Omental fat pad (tissue), 4 donors: ENCODE measurements around the gene KAT8. TPM values are rescaled to one million over a fixed set of nuclear protein-coding genes. Genes with fewer than 3 reads are reported as not detected.
A peak's percentile ranks its signal among the peaks of the same experiment; 100 is the strongest.

ENCODE experiments used
- ATAC-seq: fragments of 150-250 bp; one replicate; pipeline ENCODE4 v1.9.1; 2016; ENCODE audit warnings: mild to moderate bottlenecking, moderate library complexity; ENCODE audit not compliant: low FRiP score
- DNase-seq: peaks from one replicate; pipeline ENCODE4 v3.0.0-alpha.2; 2019; ENCODE audit warnings: low spot score
- CTCF ChIP-seq, 3 donors: fragments of 450-650 bp; IDR thresholded peaks; one replicate each; pipeline ENCODE4 v1.5.1; 2016 to 2017; ENCODE audit warnings: antibody characterized with exemption in 3 of 3, mild to moderate bottlenecking in 3 of 3, moderate library complexity in 2 of 3
- total RNA-seq, 4 donors: library from RNA; depleted of rRNA; stranded (reverse); fragments of >200 nt; gene quantifications; one replicate each; pipeline ENCODE4 v1.1.0, GENCODE V29; 2016

The KAT8 gene
- total RNA-seq, 4 donors from 2014 or later = 39.4 to 72.2 (median 49.1) TPM

DNA sequence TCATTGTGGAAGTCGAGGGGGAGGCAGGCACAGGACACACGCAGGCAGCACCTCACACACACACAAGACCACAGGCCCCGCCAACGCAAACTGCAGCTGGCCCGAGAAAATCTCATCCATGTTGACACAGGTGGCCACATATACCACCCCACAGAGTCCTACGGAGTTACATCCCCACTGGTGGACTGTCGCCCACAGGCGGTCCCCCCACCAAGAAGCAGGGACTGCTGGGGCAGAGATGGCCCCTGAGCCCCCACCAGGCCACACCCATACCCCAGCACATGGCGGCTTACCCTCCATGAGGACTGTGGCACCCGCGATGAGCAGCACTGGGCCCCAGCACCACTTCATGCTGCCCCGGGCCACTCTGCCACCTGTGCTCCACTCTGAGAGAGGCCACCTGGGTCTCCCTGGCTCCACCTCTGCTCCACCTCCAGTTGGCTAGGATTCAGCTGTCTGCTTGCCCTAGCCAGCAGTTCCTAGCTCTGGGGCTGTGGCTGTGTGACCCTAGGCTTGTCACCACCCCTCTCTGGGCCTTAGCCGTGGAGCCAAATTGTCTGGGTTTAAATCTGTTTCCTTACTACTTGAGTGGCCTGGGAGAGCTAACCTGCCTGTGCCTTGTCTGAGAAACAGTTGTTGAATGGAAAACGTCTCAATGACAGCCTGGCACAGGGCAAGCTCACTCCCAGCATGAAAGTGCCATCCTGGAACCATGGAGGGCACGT, 28.8 kb upstream of the KAT8 start, which contains the start of gene PRSS53:
TSS of gene PRSS53 (minus strand) at position 485 of the 725 bp plus-strand sequence. CDS start at position 351, 134 bp downstream.
- ATAC-seq (no peak), DNase-seq (no peak)
- no peak for TF ChIP-seq CTCF (IDR thresholded peaks at IDR 0.05)

- DNase-seq (no peak), ATAC-seq (no peak)
- TF ChIP-seq CTCF (IDR thresholded peaks at IDR 0.05) = no peak
Measured at GRCh38 chr16:31089199-31089598, 28.3 kb upstream of the KAT8 start.

GRCh38 chr16:31090540-31090939, 26.9 kb upstream of the KAT8 start:
- TF ChIP-seq CTCF (IDR thresholded peaks at IDR 0.05) = no peak
- ATAC-seq (no peak), DNase-seq (no peak)

GRCh38 chr16:31092330-31092729, 25.1 kb upstream of the KAT8 start:
- ATAC-seq = no peak

GRCh38 chr16:31093132-31093703, 24.2 kb upstream of the KAT8 start:
- no peak for ATAC-seq
- TF ChIP-seq CTCF (IDR thresholded peaks at IDR 0.05) = no peak
- no peak for DNase-seq

More at GRCh38 chr16:31092330-31092729, 25.1 kb upstream of the KAT8 start:
- no peak for TF ChIP-seq CTCF (IDR thresholded peaks at IDR 0.05)
- DNase-seq = no peak

DNA sequence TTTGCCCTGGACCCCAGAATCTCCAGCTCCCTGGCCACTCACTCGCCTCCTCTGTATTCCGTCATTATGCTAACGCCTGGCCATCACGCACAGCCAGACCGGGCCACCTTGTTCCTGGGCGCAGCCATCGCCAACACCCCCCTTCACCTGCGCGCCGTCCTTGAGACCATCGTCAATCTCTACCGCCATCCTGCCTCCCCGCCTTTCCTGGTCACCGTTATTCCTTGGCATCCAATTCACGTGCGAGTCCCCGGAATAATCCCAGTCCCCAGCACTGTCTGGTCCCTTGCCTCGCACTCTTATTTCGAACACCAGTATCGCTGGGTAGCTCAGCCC, 23.4 kb upstream of the KAT8 start:
- no peak for TF ChIP-seq CTCF (IDR thresholded peaks at IDR 0.05)
- DNase-seq (no peak), ATAC-seq (peak; percentile 28)
